Measurements from ENCODE around the gene ANKS3. TPM values are rescaled to one million over a fixed set of nuclear protein-coding genes. Genes with fewer than 3 reads are reported as not detected.

Gene ANKS3
- total and polyA plus RNA-seq, 10 of the 15 experiments (the other 5 are each of a cell fraction or from before 2014, with no cell fraction given) = 0.29 to 14.2 (median 8.5) TPM

DNA sequence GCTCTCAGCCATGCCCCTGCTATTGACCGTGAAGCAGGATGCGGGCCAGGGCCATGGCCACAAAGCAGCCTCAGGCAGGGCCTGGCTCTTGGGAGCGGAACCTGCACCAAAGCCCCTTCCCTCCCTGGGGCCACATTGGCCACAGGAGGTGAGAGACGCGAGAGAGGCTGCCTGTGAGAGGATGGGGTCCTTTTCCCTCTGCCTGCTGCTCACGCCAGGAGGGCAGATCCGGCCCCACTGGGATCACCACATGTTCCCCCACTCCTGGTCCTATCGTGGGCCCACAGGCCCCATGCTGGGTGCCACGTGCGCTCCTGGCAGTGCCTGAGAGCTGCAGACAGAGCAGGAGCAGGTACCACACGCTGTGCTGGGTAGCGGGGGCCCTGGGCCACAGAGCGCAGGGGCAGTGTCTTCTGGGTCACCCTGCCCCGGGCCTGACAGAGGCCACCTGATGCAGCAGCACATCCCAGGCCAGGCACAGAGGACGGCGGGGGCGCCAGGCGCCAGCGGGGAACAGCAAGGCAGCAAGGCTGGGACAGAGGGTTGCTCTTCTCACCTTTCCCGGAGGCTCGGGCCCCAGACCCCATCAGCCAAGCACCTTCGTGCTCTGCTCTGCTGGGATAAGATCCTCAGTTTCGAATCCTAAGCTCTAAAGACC, 49.9 kb downstream of the ANKS3 start:
- Histone ChIP-seq H3K9me3 (replicated peaks; ENCODE audit: control insufficient read depth, insufficient read depth, low read length) (no peaks in the 10 kb centered on the region), H3K4me2 (ENCODE audit: control insufficient read depth, insufficient read depth) (no peak overlapping the region), H2AFZ (ENCODE audit: control insufficient read depth, low read depth, low read length) (no peak overlapping the region), H3K27ac (ENCODE audit: control insufficient read depth, insufficient read depth) (no peak overlapping the region), H3K79me2 (ENCODE audit: control insufficient read depth, insufficient read depth, low read length) (no peaks in the 10 kb centered on the region), H3K36me3 (ENCODE audit: control insufficient read depth in 2 of 2, insufficient read depth in 2 of 2, low read length in 1 of 2) (peaks cover 0 to 29% of the 10 kb centered on the region in 2 experiments), H4K20me1 (ENCODE audit: control insufficient read depth, insufficient read depth) (no peaks in the 10 kb centered on the region; the same call in 1 of the 2 replicates), H3K27me3 (replicated peaks in 1 of 2; ENCODE audit: control insufficient read depth in 2 of 2, insufficient read depth in 2 of 2, low read length in 1 of 2) (no peaks in the 10 kb centered on the region), H3K9ac (ENCODE audit: control insufficient read depth, insufficient read depth, low read length) (no peak overlapping the region), H3K4me3 (no peak overlapping the region), H3K4me1 (ENCODE audit: control insufficient read depth, insufficient read depth, low read length) (no peaks in the 10 kb centered on the region)
- DNase-seq (ENCODE audit: low read depth, low spot score) (no peak), ATAC-seq (no peak), FAIRE-seq (no peak)
- WGBS (ENCODE audit: insufficient coverage, insufficient replicate concordance, low lambda C conversion rate, missing lambda C conversion rate) = 98% methylated on average over 23 of the region's 23 CpGs
- intact Hi-C loops (cut with micrococcal nuclease; ENCODE audit: unreplicated experiment) = no loop called here
- TF ChIP-seq, protein P1, sequence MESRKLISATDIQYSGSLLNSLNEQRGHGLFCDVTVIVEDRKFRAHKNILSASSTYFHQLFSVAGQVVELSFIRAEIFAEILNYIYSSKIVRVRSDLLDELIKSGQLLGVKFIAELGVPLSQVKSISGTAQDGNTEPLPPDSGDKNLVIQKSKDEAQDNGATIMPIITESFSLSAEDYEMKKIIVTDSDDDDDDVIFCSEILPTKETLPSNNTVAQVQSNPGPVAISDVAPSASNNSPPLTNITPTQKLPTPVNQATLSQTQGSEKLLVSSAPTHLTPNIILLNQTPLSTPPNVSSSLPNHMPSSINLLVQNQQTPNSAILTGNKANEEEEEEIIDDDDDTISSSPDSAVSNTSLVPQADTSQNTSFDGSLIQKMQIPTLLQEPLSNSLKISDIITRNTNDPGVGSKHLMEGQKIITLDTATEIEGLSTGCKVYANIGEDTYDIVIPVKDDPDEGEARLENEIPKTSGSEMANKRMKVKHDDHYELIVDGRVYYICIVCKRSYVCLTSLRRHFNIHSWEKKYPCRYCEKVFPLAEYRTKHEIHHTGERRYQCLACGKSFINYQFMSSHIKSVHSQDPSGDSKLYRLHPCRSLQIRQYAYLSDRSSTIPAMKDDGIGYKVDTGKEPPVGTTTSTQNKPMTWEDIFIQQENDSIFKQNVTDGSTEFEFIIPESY (IDR thresholded peaks at IDR 0.05) = no peak
- TF ChIP-seq JUND (IDR thresholded peaks at IDR 0.05; ENCODE audit: low read depth, low read length) = no peak
- TF ChIP-seq SIX5 (IDR thresholded peaks at IDR 0.05; ENCODE audit: low read depth, low read length, severe bottlenecking) = no peak
- TF ChIP-seq, protein P2, sequence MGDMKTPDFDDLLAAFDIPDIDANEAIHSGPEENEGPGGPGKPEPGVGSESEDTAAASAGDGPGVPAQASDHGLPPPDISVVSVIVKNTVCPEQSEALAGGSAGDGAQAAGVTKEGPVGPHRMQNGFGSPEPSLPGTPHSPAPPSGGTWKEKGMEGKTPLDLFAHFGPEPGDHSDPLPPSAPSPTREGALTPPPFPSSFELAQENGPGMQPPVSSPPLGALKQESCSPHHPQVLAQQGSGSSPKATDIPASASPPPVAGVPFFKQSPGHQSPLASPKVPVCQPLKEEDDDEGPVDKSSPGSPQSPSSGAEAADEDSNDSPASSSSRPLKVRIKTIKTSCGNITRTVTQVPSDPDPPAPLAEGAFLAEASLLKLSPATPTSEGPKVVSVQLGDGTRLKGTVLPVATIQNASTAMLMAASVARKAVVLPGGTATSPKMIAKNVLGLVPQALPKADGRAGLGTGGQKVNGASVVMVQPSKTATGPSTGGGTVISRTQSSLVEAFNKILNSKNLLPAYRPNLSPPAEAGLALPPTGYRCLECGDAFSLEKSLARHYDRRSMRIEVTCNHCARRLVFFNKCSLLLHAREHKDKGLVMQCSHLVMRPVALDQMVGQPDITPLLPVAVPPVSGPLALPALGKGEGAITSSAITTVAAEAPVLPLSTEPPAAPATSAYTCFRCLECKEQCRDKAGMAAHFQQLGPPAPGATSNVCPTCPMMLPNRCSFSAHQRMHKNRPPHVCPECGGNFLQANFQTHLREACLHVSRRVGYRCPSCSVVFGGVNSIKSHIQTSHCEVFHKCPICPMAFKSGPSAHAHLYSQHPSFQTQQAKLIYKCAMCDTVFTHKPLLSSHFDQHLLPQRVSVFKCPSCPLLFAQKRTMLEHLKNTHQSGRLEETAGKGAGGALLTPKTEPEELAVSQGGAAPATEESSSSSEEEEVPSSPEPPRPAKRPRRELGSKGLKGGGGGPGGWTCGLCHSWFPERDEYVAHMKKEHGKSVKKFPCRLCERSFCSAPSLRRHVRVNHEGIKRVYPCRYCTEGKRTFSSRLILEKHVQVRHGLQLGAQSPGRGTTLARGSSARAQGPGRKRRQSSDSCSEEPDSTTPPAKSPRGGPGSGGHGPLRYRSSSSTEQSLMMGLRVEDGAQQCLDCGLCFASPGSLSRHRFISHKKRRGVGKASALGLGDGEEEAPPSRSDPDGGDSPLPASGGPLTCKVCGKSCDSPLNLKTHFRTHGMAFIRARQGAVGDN (IDR thresholded peaks at IDR 0.05) = no peak
- TF ChIP-seq POLR2A (IDR thresholded peaks at IDR 0.05; ENCODE audit: low read depth, low read length) = no peak
- TF ChIP-seq IKZF1 (conservative IDR thresholded peaks at IDR 0.05) = no peak
- BruUV-seq (replicated peaks) = no TSS peak
- ChIA-PET RAD21 (ENCODE audit: unreplicated experiment) (no interaction called here), SMC1A (ENCODE audit: uncharacterized antibody, unreplicated experiment) (no interaction called here), CTCF (interaction anchor here (0.5 kb wide), 2 partner anchors 272 to 352 kb away, joined by 3 to 5 read pairs; no protein-coding TSS in a partner anchor), POLR2A (no interaction called here)
- in situ Hi-C loops (cut with MboI) = no loop called here
